GM19372 (cell line): ENCODE measurements around the gene ACTN4.
A peak's percentile ranks its signal among the peaks of the same experiment; 100 is the strongest.
"Not testable (repeated sequence)": the region's sequence is repeated elsewhere in the genome, so short reads cannot be mapped to it uniquely, and the experiment has no call there.

ENCODE experiments used
- ATAC-seq: cut with Tn5 transposase; IDR thresholded peaks from one replicate; pipeline ENCODE4 v1.9.1; 2021; ENCODE audit warnings: mild to moderate bottlenecking, low read depth, moderate library complexity; ENCODE audit not compliant: unreplicated experiment

The ACTN4 gene

GRCh38 chr19:38753783-38754182 is 106.3 kb downstream of the ACTN4 start:
- not testable (repeated sequence) for ATAC-seq

GRCh38 chr19:38754196-38754595 is 106.7 kb downstream of the ACTN4 start:
- not testable (repeated sequence) for ATAC-seq

- ATAC-seq, result no peak
Measured at GRCh38 chr19:38759590-38760003, 112.1 kb downstream of the ACTN4 start.

- not testable (repeated sequence) for ATAC-seq
Measured at GRCh38 chr19:38760805-38761517, 113.5 kb downstream of the ACTN4 start.

GRCh38 chr19:38761884-38762389 is 114.5 kb downstream of the ACTN4 start:
- not testable (repeated sequence) for ATAC-seq

GRCh38 chr19:38763795-38764220 is 116.4 kb downstream of the ACTN4 start:
- ATAC-seq, result no peak

- ATAC-seq, result no peak
Measured at GRCh38 chr19:38765214-38765613, 117.8 kb downstream of the ACTN4 start.

- no peak for ATAC-seq
Measured at GRCh38 chr19:38766276-38767047, 119.0 kb downstream of the ACTN4 start.

- peak; percentile 72 for ATAC-seq
Measured at GRCh38 chr19:38769635-38770211, 122.3 kb downstream of the ACTN4 start.

- peak; percentile 10 for ATAC-seq
Measured at GRCh38 chr19:38770228-38770948, 122.9 kb downstream of the ACTN4 start.

GRCh38 chr19:38770949-38771275 is 123.5 kb downstream of the ACTN4 start:
- not testable (repeated sequence) for ATAC-seq

- not testable (repeated sequence) for ATAC-seq
Measured at GRCh38 chr19:38771569-38771968, 124.1 kb downstream of the ACTN4 start.

- no peak for ATAC-seq
Measured at GRCh38 chr19:38773469-38774177, 126.2 kb downstream of the ACTN4 start, which contains the start of gene LGALS7. TSS of gene LGALS7 (minus strand) at chr19:38773517. CDS start at chr19:38773492, 25 bp downstream.

GRCh38 chr19:38774181-38774950 is 126.9 kb downstream of the ACTN4 start:
- ATAC-seq, result no peak

GRCh38 chr19:38778733-38779132 is 131.3 kb downstream of the ACTN4 start:
- no peak for ATAC-seq

- no peak for ATAC-seq
Measured at GRCh38 chr19:38780443-38780842, 133.0 kb downstream of the ACTN4 start.

GRCh38 chr19:38781058-38781457 is 133.6 kb downstream of the ACTN4 start:
- no peak for ATAC-seq
